Measurements from ENCODE around the gene MAGIX.
"Not testable (repeated sequence)": the region's sequence is repeated elsewhere in the genome, so short reads cannot be mapped to it uniquely, and the experiment has no call there.

MAGIX gene

DNA sequence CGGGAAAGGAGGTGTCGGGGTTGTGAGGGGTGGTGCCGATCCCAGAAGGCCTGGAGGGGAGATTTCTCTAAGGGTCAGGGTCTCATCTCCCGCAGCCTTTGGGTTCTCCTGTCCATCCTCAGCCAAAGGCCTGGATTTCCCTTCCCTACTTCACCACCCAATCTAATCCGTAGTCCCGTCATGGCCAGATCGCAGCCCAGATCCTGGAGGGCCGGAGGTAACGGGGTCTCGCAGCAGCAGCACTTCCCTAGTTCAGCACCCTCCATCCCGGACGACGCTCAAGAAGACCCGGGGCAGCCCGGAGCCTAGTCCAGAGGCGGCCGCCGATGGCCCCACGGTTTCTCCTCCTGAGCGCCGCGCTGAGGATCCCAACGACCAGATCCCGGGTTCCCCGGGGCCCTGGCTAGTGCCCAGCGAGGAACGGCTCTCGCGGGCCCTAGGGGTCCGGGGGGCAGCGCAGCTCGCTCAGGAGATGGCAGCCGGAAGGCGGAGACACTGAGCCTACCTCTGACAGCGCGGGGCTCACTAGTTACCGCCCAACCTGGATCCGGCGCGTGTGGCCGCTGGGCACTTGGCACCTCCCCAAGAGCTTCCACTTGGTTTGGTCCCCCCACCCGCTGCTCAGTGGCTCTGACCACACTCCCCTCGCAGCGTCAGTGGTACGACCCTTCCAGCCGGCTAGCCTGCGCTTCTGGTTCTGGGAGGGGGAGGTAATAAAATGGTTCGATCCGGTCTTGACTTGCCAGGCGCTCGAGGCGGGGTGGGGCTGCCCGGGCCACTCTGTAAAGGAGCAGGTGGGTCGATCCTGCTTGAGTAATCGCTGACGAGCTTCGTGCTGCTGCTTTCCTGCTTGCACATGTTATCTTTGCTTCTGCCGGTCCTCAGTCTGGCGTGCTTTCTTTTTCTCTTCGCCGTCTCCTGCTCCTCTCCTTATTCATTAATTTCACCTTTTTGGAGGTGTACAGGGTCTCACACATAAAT lies 3.6 kb downstream of the MAGIX start:
- Mint-ChIP-seq H3K9me3 (no peaks in the 10 kb centered on the region), H3K36me3 (ENCODE audit: insufficient read depth) (peaks cover 24% of the 10 kb centered on the region), H3K27me3 (no peaks in the 10 kb centered on the region), H3K4me1 (ENCODE audit: low read depth in 2 of 2) (peaks cover 17 to 25% of the 10 kb centered on the region in 2 donors), H3K27ac (peak overlapping the region; percentile 94 to 98), H3K4me3 (peak overlapping the region; percentile 82 to 91)
- DNase-seq (peak; percentile 66 to 72 (median 67)), ATAC-seq (replicated peaks) (peak; percentile 61)

DNA sequence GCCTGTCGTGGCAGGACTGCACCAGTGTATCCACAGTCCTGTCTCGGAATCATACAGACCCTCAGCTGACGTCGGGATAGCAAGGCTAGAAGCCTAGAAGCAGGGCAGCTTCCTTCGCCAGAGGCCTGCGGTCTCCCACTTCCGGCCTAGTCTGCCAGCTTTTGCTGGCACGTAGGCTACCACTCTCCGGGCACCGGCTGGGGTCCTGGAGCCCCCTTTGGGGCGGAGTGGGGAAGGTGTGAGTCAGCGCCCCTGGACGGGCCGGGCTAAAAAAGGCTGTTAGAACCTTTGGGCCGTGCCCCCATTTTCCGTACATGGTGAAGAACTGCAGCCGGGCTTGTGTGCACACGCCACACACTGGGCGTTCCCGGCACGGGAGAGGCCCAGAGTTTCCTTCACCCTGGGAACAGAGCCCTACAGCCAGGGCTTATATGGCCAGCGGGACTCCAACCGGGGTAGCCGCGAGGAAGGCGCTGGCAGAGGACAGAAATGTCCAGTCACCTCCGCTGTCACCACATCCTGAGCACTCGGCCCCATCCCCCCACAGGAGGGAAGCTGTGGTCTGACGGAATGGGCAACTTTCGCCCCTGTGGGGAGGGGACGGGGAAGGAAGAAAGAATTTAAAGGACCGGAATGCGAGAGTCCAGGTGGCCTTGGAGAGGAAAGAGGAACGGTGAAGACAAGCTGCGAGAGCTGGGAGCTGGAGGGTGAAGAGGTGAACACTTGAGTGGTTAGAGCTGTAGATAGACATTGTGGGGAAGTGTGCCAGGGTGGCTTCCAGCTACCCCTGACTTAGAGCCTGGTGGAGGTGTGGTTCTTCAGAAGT lies 4.6 kb downstream of the MAGIX start:
- peaks cover 17 to 25% of the 10 kb centered on the region in 2 donors for H3K4me1 Mint-ChIP-seq (ENCODE audit: low read depth in 2 of 2)
- no peaks in the 10 kb centered on the region for H3K27me3 Mint-ChIP-seq
- H3K4me3 Mint-ChIP-seq: peak overlapping the region; percentile 82 to 91
- H3K9me3 Mint-ChIP-seq: no peaks in the 10 kb centered on the region
- DNase-seq (peak; percentile 58 to 68 (median 66)), ATAC-seq (replicated peaks) (peak; percentile 59)
- H3K36me3 Mint-ChIP-seq (ENCODE audit: insufficient read depth): peaks cover 25% of the 10 kb centered on the region
- H3K27ac Mint-ChIP-seq: peak overlapping the region; percentile 94 to 98

DNA sequence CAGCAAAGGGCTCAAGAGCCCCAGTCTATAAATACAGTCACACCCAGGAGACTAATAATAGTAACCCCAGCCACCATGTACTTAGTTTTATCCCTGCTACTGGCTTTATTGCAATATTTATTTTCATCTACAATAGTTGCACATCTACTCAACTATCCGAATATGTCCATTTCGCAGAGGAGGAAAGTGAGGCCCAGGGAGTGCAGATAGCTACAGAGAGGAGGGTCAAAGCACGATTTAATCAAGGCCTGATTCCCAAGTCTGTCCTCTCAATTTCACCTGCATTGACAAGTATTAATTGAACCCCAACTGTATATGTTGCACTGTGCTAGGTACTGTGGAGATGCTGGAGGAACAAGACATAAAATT lies 5.2 kb downstream of the MAGIX start:
- peaks cover 29% of the 10 kb centered on the region for H3K36me3 Mint-ChIP-seq (ENCODE audit: insufficient read depth)
- H3K9me3 Mint-ChIP-seq: no peaks in the 10 kb centered on the region
- no peak for DNase-seq
- peak overlapping the region; percentile 94 to 98 for H3K27ac Mint-ChIP-seq
- H3K27me3 Mint-ChIP-seq: no peaks in the 10 kb centered on the region
- H3K4me3 Mint-ChIP-seq: peak overlapping the region; percentile 82 to 91
- H3K4me1 Mint-ChIP-seq (ENCODE audit: low read depth in 2 of 2): peaks cover 20 to 27% of the 10 kb centered on the region in 2 donors
- ATAC-seq (replicated peaks): no peak

DNA sequence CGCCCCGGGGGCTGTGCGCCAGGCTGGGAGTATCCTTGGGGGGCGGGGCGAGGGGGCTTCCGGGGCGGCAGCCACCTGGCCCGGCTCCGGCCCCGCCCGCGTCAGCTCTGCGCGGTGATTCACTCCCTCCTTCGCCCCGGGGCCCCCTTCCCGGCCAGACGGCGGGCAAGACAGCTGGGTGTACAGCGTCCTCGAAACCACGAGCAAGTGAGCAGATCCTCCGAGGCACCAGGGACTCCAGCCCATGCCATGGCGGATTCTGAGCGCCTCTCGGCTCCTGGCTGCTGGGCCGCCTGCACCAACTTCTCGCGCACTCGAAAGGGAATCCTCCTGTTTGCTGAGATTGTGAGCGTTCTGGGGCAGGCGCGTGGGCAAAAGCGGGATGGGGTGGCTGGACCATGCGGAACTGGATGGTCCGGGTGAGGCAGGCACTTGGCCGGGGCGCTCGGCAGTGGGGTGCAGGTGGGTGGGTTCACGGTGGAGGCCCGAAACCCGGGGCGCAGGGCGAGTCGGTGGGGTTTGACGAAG lies 9.3 kb downstream of the MAGIX start, which contains the start of gene PLP2:
TSS of gene PLP2 (plus strand) at position 147 of the 528 bp plus-strand sequence. CDS start at position 250, 103 bp downstream.
- H3K27me3 Mint-ChIP-seq: no peaks in the 10 kb centered on the region
- H3K36me3 Mint-ChIP-seq (ENCODE audit: insufficient read depth): peaks cover 48% of the 10 kb centered on the region
- H3K4me3 Mint-ChIP-seq: peak within 1 kb of the TSS; percentile 85

DNA sequence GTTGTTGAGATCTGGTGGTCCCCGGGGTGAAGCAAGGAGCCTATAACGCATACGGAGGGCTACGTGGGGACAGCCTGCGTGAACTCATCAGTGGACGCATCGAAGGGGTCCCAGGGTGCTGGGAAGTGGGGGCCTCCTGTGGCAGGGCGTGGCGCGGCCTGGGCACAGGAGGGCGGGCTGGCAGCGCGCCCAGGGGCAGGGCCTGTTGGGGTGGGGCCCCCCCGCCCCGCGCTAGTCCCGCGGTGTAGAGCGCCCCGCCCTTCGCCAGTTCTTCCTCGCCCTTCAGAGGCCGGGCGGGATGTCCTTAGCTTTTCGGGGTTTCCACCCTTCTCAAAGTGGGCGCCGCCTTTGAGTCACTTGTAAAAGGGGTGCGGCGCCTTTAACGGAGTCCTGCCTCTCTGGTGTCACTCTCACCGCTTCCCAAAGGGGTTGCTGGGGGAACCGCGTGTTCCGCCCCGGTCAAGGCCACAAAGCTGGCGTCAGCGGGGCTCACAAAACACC lies 9.8 kb downstream of the MAGIX start:
- Mint-ChIP-seq H3K27ac (peak overlapping the region; percentile 82), H3K27me3 (no peaks in the 10 kb centered on the region), H3K36me3 (ENCODE audit: insufficient read depth) (peaks cover 46% of the 10 kb centered on the region), H3K4me3 (peak overlapping the region; percentile 85), H3K4me1 (ENCODE audit: low read depth in 2 of 2) (peaks cover 19 to 22% of the 10 kb centered on the region in 2 donors), H3K9me3 (no peaks in the 10 kb centered on the region)
- ATAC-seq (replicated peaks) (peak; percentile 68), DNase-seq (peak; percentile 32 to 49 (median 47))

More for the DNA sequence above, 9.3 kb downstream of the MAGIX start, which contains the start of gene PLP2:
- DNase-seq (peak; percentile 31 to 44 (median 36)), ATAC-seq (replicated peaks) (peak; percentile 44)
- Mint-ChIP-seq H3K9me3 (no peaks in the 10 kb centered on the region), H3K4me1 (ENCODE audit: low read depth in 2 of 2) (peaks cover 21 to 26% of the 10 kb centered on the region in 2 donors), H3K27ac (peak within 1 kb of the TSS; percentile 82)

DNA sequence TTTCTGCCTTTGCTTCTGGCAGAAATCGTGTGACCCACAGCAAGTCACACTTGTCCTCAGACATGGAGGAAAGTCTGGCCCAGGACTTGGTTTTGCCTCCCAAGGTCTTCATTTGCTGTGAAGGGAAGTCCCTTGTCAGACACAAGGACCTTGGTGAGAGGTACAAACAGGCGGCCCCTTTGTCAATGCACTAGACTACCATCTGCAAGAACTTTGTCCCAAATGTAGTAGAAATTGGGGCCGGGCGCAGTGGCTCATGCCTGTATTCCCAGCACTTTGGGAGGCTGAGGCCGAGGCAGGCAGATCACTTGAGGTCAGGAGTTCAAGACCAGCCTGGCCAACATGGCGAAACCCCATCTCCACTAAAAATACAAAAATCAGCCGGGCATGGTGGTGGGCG lies 11.0 kb downstream of the MAGIX start:
- peak overlapping the region in 1 of 2 donors; percentile 82 for H3K27ac Mint-ChIP-seq
- peaks cover 46% of the 10 kb centered on the region for H3K36me3 Mint-ChIP-seq (ENCODE audit: insufficient read depth)
- not testable (repeated sequence) for ATAC-seq (replicated peaks); DNase-seq; H3K9me3 Mint-ChIP-seq; H3K27me3 Mint-ChIP-seq
- peaks cover 13 to 18% of the 10 kb centered on the region in 2 donors for H3K4me1 Mint-ChIP-seq (ENCODE audit: low read depth in 2 of 2)
- H3K4me3 Mint-ChIP-seq: peak overlapping the region; percentile 85

DNA sequence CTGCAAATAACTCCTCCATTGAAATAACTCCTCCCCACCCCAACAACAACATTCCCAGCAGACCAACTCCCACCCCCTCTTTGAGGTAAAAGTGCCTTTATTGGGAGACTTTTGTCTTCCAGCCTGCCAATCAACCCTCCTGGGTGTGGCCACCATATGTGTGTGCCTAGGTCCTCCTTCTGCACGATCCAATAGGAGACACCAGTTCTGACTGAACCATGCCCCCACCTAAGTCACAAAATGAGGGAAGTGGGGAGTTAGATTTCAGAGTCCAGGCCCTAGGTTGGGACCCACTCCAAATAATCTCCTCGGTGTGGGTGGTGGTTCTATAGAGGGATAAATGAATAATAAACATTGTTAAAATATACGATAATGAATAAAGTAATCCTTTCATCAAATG lies 12.2 kb downstream of the MAGIX start:
- Mint-ChIP-seq H3K27ac (peak overlapping the region in 1 of 2 donors; percentile 29), H3K27me3 (no peaks in the 10 kb centered on the region), H3K9me3 (no peaks in the 10 kb centered on the region), H3K4me3 (no peak overlapping the region), H3K36me3 (ENCODE audit: insufficient read depth) (peaks cover 46% of the 10 kb centered on the region), H3K4me1 (ENCODE audit: low read depth in 2 of 2) (peaks cover 13 to 18% of the 10 kb centered on the region in 2 donors)
- no peak for DNase-seq
- no peak for ATAC-seq (replicated peaks)

DNA sequence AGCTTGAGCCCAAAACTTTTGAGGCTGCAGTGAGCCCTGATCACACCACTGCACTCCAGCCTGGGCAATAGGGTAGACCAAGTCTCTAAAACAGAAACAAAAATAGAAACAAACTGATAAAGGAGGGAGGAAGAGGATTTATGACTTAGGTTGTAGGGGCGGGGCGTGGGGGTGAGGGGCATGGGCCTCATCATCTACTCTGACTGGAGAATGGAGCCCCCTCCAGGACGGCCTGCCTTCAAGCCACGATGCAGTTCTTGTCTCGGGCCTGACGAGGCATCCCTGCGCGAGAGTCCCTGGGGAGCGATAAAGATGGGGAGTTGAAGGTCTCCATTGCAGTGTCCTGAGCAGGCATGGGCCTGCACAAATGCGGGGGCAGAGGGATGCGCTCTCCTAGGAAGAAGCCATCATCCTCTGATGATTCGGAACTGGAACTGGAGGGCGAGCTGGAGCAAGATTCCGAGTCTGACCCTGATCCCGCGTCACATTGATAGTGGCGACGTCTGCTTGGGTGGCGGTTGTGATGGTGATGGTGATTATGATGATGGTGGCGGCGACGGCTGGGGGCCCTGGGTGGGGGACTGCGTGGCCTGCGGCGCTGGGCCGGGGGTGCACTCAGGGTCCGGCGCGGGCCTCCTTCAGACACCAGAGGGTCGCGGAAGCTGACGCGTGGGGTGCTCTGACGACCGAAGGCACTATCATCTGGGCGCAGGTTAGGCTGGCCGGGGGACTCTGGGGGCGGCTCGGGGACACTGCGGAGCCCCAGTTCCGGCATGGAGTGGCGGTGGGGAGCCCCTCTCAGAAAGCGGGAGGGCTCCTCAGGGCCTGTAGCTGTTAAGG lies 13.1 kb downstream of the MAGIX start:
- H3K27ac Mint-ChIP-seq: peak overlapping the region in 1 of 2 donors; percentile 53
- no peaks in the 10 kb centered on the region for H3K27me3 Mint-ChIP-seq
- no peaks in the 10 kb centered on the region for H3K9me3 Mint-ChIP-seq
- H3K36me3 Mint-ChIP-seq (ENCODE audit: insufficient read depth): peaks cover 51% of the 10 kb centered on the region
- peaks cover 13 to 18% of the 10 kb centered on the region in 2 donors for H3K4me1 Mint-ChIP-seq (ENCODE audit: low read depth in 2 of 2)
- H3K4me3 Mint-ChIP-seq: no peak overlapping the region
- DNase-seq (no peak), ATAC-seq (replicated peaks) (no peak)

DNA sequence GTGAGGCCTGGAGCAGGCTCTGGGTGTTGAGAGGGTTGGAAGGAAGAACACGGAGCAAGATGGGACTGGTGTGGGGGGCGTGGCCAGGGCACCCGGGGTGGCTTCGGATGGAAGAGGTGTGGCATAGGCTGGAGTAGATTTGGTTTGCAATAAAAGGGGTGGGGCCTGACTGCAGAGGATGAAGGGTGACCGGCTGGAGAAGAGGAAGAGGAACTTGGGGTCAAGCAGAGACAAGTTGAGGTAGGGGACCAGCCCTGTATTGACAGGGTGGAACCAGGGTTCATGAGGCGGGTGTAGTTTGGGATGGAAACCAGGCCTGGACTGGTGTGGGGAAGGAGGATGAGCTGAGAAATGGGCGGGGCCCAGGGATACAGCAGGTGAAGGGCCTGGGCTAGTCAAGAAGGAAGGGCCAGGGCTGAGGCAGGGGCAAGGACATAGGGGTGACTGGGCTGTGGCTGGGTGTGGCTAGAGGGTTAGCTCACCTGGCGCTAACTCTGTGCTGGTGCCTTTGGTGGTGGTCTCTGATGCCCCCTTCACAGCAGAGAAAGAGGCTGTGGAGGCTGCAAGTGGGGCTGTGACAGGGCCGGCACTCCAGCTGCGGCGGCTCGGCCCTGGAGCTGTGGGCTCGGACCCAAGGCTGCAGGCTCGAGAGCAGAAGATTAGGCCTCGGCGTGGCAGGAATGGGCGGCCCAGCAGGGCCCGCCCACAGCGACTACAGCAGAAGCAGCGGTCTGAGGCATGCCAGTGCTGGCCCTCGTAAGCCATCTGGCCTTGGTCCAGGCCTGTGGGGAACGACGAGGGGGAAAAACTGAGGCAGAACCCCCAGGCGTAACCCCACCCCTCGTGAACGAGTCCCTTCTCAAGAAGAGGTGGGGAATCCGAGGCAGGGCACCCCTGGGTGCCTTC lies 14.1 kb downstream of the MAGIX start:
- H3K4me3 Mint-ChIP-seq: no peak overlapping the region
- H3K4me1 Mint-ChIP-seq (ENCODE audit: low read depth in 2 of 2): peaks cover 13 to 18% of the 10 kb centered on the region in 2 donors
- peaks cover 47% of the 10 kb centered on the region for H3K36me3 Mint-ChIP-seq (ENCODE audit: insufficient read depth)
- H3K27ac Mint-ChIP-seq: no peak overlapping the region
- no peaks in the 10 kb centered on the region for H3K27me3 Mint-ChIP-seq
- H3K9me3 Mint-ChIP-seq: no peaks in the 10 kb centered on the region
- no peak for DNase-seq
- ATAC-seq (replicated peaks): no peak

DNA sequence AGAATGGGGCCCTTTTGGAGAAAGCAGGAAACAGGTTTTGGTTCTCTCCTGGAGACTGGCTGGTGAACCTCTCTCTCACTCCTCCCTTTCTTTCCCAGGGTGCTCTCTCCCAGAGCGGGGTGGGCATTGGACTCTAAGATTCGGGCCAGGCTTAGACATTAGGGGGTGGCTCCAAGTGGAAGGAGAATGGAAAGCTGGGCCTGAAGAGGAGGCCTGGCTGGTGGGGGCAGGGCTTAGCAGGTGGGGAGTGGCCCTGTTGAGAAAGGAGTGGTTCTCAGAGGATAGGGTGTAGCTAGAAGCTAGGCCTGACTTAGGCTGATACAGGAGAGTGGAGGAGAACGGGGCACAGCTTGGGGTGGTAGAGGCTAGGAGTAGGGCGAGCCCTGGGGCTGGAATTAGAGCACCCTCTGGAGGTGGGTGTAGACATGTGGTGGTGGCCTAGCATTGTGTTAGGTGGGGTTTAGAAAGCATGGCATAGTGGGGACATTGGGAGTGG lies 14.8 kb downstream of the MAGIX start:
- peak; percentile 64 for ATAC-seq (replicated peaks)
- Mint-ChIP-seq H3K36me3 (ENCODE audit: insufficient read depth) (peaks cover 50% of the 10 kb centered on the region), H3K9me3 (no peaks in the 10 kb centered on the region)

DNA sequence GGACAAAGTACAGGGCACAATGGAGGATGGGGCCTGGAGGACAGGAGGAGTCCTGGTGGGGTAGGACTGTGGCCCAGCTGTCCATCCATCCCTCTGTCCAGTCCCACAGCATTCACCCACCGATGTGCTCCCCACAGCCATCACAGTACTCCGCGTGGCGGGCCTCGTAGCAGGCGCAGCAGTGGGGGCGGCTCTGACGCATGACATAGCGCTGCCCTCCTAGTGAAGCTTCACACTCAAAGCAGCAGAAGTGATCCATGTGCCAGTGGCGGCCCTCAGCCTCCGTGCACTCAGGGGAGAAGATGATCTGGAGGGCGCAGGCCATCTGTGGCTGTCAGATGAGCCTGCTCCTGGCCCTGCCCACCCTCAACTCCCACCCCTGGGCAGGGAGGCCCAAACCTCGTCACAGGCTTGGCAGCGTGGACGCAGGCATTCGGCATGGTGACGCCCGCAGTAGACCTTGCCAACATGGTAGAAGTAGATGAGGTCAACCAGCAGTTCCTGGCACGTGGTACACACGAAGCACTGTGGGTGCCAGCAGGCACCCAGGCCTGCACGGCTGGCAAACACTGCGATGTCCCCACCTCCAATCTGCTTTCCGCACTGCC lies 15.4 kb downstream of the MAGIX start:
- H3K9me3 Mint-ChIP-seq: no peaks in the 10 kb centered on the region
- H3K27me3 Mint-ChIP-seq: no peaks in the 10 kb centered on the region
- H3K36me3 Mint-ChIP-seq (ENCODE audit: insufficient read depth): peaks cover 46% of the 10 kb centered on the region
- no peak overlapping the region for H3K4me3 Mint-ChIP-seq
- ATAC-seq (replicated peaks): no peak
- H3K4me1 Mint-ChIP-seq (ENCODE audit: low read depth in 2 of 2): peaks cover 8 to 13% of the 10 kb centered on the region in 2 donors
- peak overlapping the region in 1 of 2 donors; percentile 52 for H3K27ac Mint-ChIP-seq
- DNase-seq: no peak

More for the DNA sequence above, 14.8 kb downstream of the MAGIX start:
- H3K27ac Mint-ChIP-seq: peak overlapping the region in 1 of 2 donors; percentile 52
- peaks cover 13 to 18% of the 10 kb centered on the region in 2 donors for H3K4me1 Mint-ChIP-seq (ENCODE audit: low read depth in 2 of 2)
- no peaks in the 10 kb centered on the region for H3K27me3 Mint-ChIP-seq
- H3K4me3 Mint-ChIP-seq: no peak overlapping the region
- no peak for DNase-seq

Measured in effector memory CD8-positive, alpha-beta T cell (primary cell).